CD14-positive monocyte (primary cell): Measurements from ENCODE around the gene GPR139. TPM values are rescaled to one million over a fixed set of nuclear protein-coding genes. Genes with fewer than 3 reads are reported as not detected.

Experiments used
- DNase-seq, 3 donors: peaks; one replicate each; pipeline ENCODE4 v3.0.0-alpha.2; 2011 to 2022
- H2AFZ ChIP-seq: 2 replicates; pipeline ENCODE4 v1.6.0; 2012; ENCODE audit warnings: mild to moderate bottlenecking, low read depth, low read length, inconsistent platforms; ENCODE audit not compliant: insufficient read depth, poor library complexity, severe bottlenecking
- H3K27ac ChIP-seq, 2 donors: 1 replicate in 1 of 2; 2 replicates in 1 of 2; pipeline ENCODE4 v1.5.1; 2012 to 2013; ENCODE audit warnings: low read length in 2 of 2, control low read depth in 1 of 2, inconsistent platforms in 1 of 2, low read depth in 1 of 2, mild to moderate bottlenecking in 1 of 2
- H3K27me3 ChIP-seq, 2 donors: one replicate each; pipeline versions ENCODE4 v1.6.0 to v1.6.1; 2011 to 2013; ENCODE audit warnings: low read length in 2 of 2; ENCODE audit not compliant: control insufficient read depth in 2 of 2, insufficient read depth in 2 of 2
- H3K36me3 ChIP-seq, 2 donors: replicated peaks in 1 of 2; 1 replicate in 1 of 2; 2 replicates in 1 of 2; pipeline versions ENCODE4 v1.5.1 to v1.6.1; 2012 to 2013; ENCODE audit warnings: low read length in 2 of 2, control low read depth in 1 of 2, inconsistent platforms in 1 of 2, mild to moderate bottlenecking in 1 of 2; ENCODE audit not compliant: insufficient read depth in 2 of 2, control insufficient read depth in 1 of 2
- H3K4me1 ChIP-seq, 2 donors: 1 replicate in 1 of 2; 2 replicates in 1 of 2; pipeline versions ENCODE4 v1.5.1 to v1.6.1; 2012 to 2013; ENCODE audit warnings: low read length in 2 of 2, control low read depth in 1 of 2, inconsistent platforms in 1 of 2, mild to moderate bottlenecking in 1 of 2, moderate library complexity in 1 of 2; ENCODE audit not compliant: insufficient read depth in 2 of 2, control insufficient read depth in 1 of 2
- H3K4me2 ChIP-seq: replicated peaks from 2 replicates; pipeline ENCODE3; 2012; ENCODE audit warnings: low read length, moderate library complexity, mild to moderate bottlenecking; ENCODE audit not compliant: poor library complexity, severe bottlenecking; ENCODE audit errors: extremely low read depth
- H3K4me3 ChIP-seq, 3 experiments: fragments of 200-600 bp in 1 of 3; sonication (generic) in 1 of 3; replicated peaks in 1 of 3; 1 replicate in 2 of 3; 2 replicates in 1 of 3; pipeline ENCODE4 v1.5.1; 2011 to 2013; ENCODE audit warnings: low read length in 3 of 3, mild to moderate bottlenecking in 3 of 3, control low read depth in 2 of 3, low read depth in 2 of 3, inconsistent platforms in 1 of 3, moderate library complexity in 1 of 3
- H3K79me2 ChIP-seq: 2 replicates; pipeline ENCODE4 v1.6.0; 2012; ENCODE audit warnings: mild to moderate bottlenecking, control low read depth, inconsistent platforms, low read length, moderate library complexity; ENCODE audit not compliant: insufficient read depth
- H3K9ac ChIP-seq: 2 replicates; pipeline ENCODE4 v1.6.0; 2017; ENCODE audit warnings: low read length, mild to moderate bottlenecking; ENCODE audit not compliant: insufficient read depth, poor library complexity, severe bottlenecking
- H3K9me3 ChIP-seq, 2 donors: replicated peaks in 1 of 2; 1 replicate in 1 of 2; 2 replicates in 1 of 2; pipeline versions ENCODE4 v1.5.1 to v1.6.1; 2012 to 2013; ENCODE audit warnings: low read length in 2 of 2, control low read depth in 1 of 2; ENCODE audit not compliant: control insufficient read depth in 1 of 2, insufficient read depth in 1 of 2
- H4K20me1 ChIP-seq: 2 replicates; pipeline ENCODE4 v1.6.0; 2012; ENCODE audit warnings: mild to moderate bottlenecking, low read length, control low read depth, moderate library complexity; ENCODE audit not compliant: insufficient read depth
- H3K27ac Mint-ChIP-seq, 7 donors: one replicate each; pipeline ENCODE4 v1.8.0; 2020; ENCODE audit warnings: mild to moderate bottlenecking in 7 of 7, mixed read lengths in 7 of 7, moderate library complexity in 6 of 7, inconsistent platforms in 2 of 7
- H3K27me3 Mint-ChIP-seq, 3 donors: one replicate each; pipeline ENCODE4 v1.8.0; 2021 to 2022; ENCODE audit warnings: low read depth in 3 of 3, mild to moderate bottlenecking in 3 of 3, mixed read lengths in 3 of 3, moderate library complexity in 3 of 3, inconsistent platforms in 1 of 3
- H3K36me3 Mint-ChIP-seq, 2 donors: one replicate each; pipeline ENCODE4 v1.8.0; 2020; ENCODE audit warnings: mixed read lengths in 2 of 2, inconsistent platforms in 1 of 2, mild to moderate bottlenecking in 1 of 2
- H3K4me1 Mint-ChIP-seq: one replicate; pipeline ENCODE4 v1.8.0; 2020; ENCODE audit warnings: mild to moderate bottlenecking, mixed read lengths
- H3K4me3 Mint-ChIP-seq, 2 donors: one replicate each; pipeline ENCODE4 v1.8.0; 2020; ENCODE audit warnings: mild to moderate bottlenecking in 2 of 2, mixed read lengths in 2 of 2, moderate library complexity in 1 of 2
- H3K9me3 Mint-ChIP-seq, 7 donors: one replicate each; pipeline ENCODE4 v1.8.0; 2020 to 2022; ENCODE audit warnings: mixed read lengths in 7 of 7, mild to moderate bottlenecking in 6 of 7, moderate library complexity in 6 of 7, inconsistent platforms in 2 of 7
- CTCF ChIP-seq: fragments of 200-600 bp; IDR thresholded peaks from one replicate; pipeline ENCODE4 v1.8.0; 2022; ENCODE audit warnings: antibody characterized with exemption, mild to moderate bottlenecking
- WGBS: methylation state at CpG from one replicate; pipeline ENCODE4 v1.1.5; 2013; ENCODE audit warnings: missing lambda C conversion rate; ENCODE audit not compliant: insufficient coverage; 5-methylcytosine and 5-hydroxymethylcytosine counted together
- intact Hi-C, 2 donors: fragments of 100-400 bp; cut with micrococcal nuclease; formaldehyde crosslinking; loops; one replicate each; pipeline versions ENCODE4 v1.15.0 to v1.15.1; 2023
- polyA plus RNA-seq, 3 donors: library from polyadenylated mRNA; depleted of rRNA in 1 of 3; unstranded in 2 of 3; stranded (reverse) in 1 of 3; fragments of 300-500 nt in 2 of 3; fragments of >200 nt in 1 of 3; fragmentation: Illumina TruSeq in 2 of 3; gene quantifications; 1 replicate in 2 of 3; 2 replicates in 1 of 3; pipeline ENCODE4 v1.2.3, GENCODE V29; 2012 to 2021

Gene GPR139
- polyA plus RNA-seq, 3 donors, result not detected

DNA sequence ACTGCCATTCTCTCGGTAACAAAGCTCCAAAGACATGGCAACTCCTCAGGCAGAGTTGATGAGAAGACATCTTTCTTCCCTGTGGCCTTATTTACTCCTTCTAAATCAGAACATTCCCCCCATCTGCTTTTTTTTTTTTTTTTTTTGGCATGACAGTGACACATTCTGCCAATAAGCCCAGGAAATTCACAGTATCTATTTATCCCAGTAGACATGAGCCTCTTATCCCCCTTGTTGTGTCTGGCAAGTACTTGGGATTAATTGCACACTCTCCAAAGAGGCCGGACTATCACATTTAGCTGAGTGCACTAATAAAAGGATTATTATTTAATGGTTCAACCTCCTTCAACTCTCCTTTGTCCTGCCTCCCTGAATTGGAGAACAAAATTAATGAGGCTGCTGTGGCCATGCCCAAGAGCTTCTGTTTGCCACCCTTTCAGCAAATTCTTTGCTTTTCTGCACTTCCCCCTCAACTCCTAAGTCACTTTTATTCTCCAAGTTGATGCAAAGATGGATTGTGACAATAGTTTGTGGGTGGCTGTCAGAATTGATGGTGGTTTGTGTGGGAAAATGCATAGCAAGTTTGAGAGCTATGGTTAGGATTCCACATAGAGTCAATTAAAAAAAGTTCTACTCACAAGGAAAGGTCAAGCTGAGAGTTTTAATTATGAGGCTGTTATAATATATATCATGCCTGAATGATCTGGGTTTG is 47.2 kb downstream of the GPR139 start:
- no peaks in the 10 kb centered on the region for H3K36me3 Mint-ChIP-seq
- H3K4me1 Mint-ChIP-seq, result no peaks in the 10 kb centered on the region
- no peaks in the 10 kb centered on the region for H4K20me1 ChIP-seq
- H3K4me3 ChIP-seq, result no peak overlapping the region
- no peaks in the 10 kb centered on the region for H3K27me3 ChIP-seq
- no peak overlapping the region for H3K4me3 Mint-ChIP-seq
- no peak overlapping the region for H3K27ac ChIP-seq
- no peak overlapping the region for H3K27ac Mint-ChIP-seq
- no peak overlapping the region for H3K9ac ChIP-seq
- TF ChIP-seq CTCF, result no peak
- no peaks in the 10 kb centered on the region for H3K9me3 ChIP-seq
- no peak for DNase-seq
- H3K4me2 ChIP-seq, result no peak overlapping the region
- peaks cover 0 to 4% (median 1%) of the 10 kb centered on the region in 3 donors for H3K27me3 Mint-ChIP-seq
- H3K4me1 ChIP-seq, result no peaks in the 10 kb centered on the region
- 86% methylated on average over 1 of the region's 2 CpGs for WGBS
- H3K36me3 ChIP-seq, result no peaks in the 10 kb centered on the region
- intact Hi-C loops, result no loop called here
- H2AFZ ChIP-seq, result no peak overlapping the region
- H3K79me2 ChIP-seq, result no peaks in the 10 kb centered on the region
- peaks cover 0 to 3% (median 0%) of the 10 kb centered on the region in 7 donors for H3K9me3 Mint-ChIP-seq

DNA sequence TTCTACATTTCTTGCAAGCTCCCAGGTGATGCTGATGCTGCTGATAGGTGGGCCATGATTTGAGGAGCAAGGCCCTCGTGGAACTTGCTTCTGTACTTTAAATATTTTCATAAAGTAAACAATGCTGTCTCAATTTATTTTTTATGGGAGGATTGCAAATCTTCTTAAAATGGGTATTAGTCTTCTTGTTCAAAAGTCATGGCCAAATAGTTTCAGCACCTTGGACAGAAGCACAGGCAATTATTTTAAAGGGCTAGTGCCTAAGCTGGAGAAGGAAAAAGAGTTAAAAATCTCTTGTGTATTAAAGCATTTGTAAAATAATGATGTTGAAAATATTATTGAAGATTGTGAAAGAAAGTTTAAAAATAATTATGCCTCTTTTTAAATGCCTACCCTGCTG is 50.5 kb downstream of the GPR139 start:
- TF ChIP-seq CTCF, result no peak
- H3K27me3 ChIP-seq, result no peaks in the 10 kb centered on the region
- Mint-ChIP-seq H3K4me3 (no peak overlapping the region), H3K36me3 (no peaks in the 10 kb centered on the region), H3K4me1 (no peaks in the 10 kb centered on the region), H3K27me3 (peaks cover 0 to 4% (median 1%) of the 10 kb centered on the region in 3 donors), H3K9me3 (peaks cover 0 to 2% (median 0%) of the 10 kb centered on the region in 7 donors), H3K27ac (no peak overlapping the region)
- no peak overlapping the region for H3K4me2 ChIP-seq
- H3K9ac ChIP-seq, result no peak overlapping the region
- H3K4me3 ChIP-seq, result no peak overlapping the region
- intact Hi-C loops, result no loop called here
- no peaks in the 10 kb centered on the region for H3K4me1 ChIP-seq
- no peak overlapping the region for H2AFZ ChIP-seq
- no peak overlapping the region for H3K27ac ChIP-seq
- WGBS, result no CpG with 5 or more reads among the region's 1 CpG
- H3K36me3 ChIP-seq, result no peaks in the 10 kb centered on the region
- H3K79me2 ChIP-seq, result no peaks in the 10 kb centered on the region
- no peaks in the 10 kb centered on the region for H4K20me1 ChIP-seq
- H3K9me3 ChIP-seq, result no peaks in the 10 kb centered on the region
- DNase-seq, result no peak
